Peyer's patch (tissue), 4 donors: ENCODE results near the gene GPR15.

ENCODE experiments used
- CTCF ChIP-seq, 6 experiments: fragments of 450-650 bp in 4 of 6; fragments of 200-600 bp in 2 of 6; sonication (generic) in 1 of 6; IDR thresholded peaks; one replicate each; pipeline ENCODE4 v1.5.1; 2017 to 2019; ENCODE audit warnings: antibody characterized with exemption in 6 of 6, mild to moderate bottlenecking in 3 of 6, moderate library complexity in 1 of 6
- POLR2A ChIP-seq, 2 donors: fragments of 450-650 bp; IDR thresholded peaks; one replicate each; pipeline ENCODE4 v1.5.1; 2017; ENCODE audit warnings: antibody characterized with exemption in 2 of 2, mild to moderate bottlenecking in 2 of 2, moderate library complexity in 2 of 2

- TF ChIP-seq CTCF (IDR thresholded peaks at IDR 0.05) = no peak
- TF ChIP-seq POLR2A (IDR thresholded peaks at IDR 0.05) = no peak
These were observed 10.8 kb downstream of the GPR15 start for GRCh38 chr3:98542623-98543022.
